A673 (cell line): ENCODE measurements around the gene NSD1. TPM values are rescaled to one million over a fixed set of nuclear protein-coding genes. Genes with fewer than 3 reads are reported as not detected.
A peak's percentile ranks its signal among the peaks of the same experiment; 100 is the strongest.
"Not testable (repeated sequence)": the region's sequence is repeated elsewhere in the genome, so short reads cannot be mapped to it uniquely, and the experiment has no call there.

Source experiments
- BruUV-seq: library from RNA; stranded (reverse); fragments of 400-500 nt; replicated peaks from 2 replicates; lab custom pipeline; 2021; lab: Mats Ljungman, UMichigan
- CTCF ChIA-PET: fragments of 300-600 bp; sonication (Branson Sonifier 250); formaldehyde crosslinking; loops from one replicate; lab custom pipeline; 2022; ENCODE audit warnings: antibody characterized with exemption; lab: Charles Lee
- POLR2A ChIA-PET: fragments of 300-600 bp; sonication (Branson Sonifier 250); formaldehyde crosslinking; loops from one replicate; lab custom pipeline; 2022; ENCODE audit warnings: antibody characterized with exemption; ENCODE audit not compliant: low non-redundant PET; lab: Charles Lee
- DNase-seq: peaks from one replicate; pipeline ENCODE4 v3.0.0-alpha.2; 2015; ENCODE audit warnings: low spot score
- H3K27ac ChIP-seq: fragments of 200-600 bp; sonication (generic); 2 replicates; pipeline ENCODE4 v1.5.1; 2016; ENCODE audit warnings: mixed run types, low read depth, mild to moderate bottlenecking, mixed read lengths, antibody characterized with exemption, low read length; ENCODE audit not compliant: poor library complexity, severe bottlenecking
- H3K27me3 ChIP-seq: fragments of 200-600 bp; sonication (generic); replicated peaks from 2 replicates; pipeline ENCODE4 v1.6.1; 2017; ENCODE audit warnings: mixed run types, low read depth, mild to moderate bottlenecking, mixed read lengths, antibody characterized with exemption, low read length; ENCODE audit not compliant: insufficient read depth, poor library complexity
- H3K36me3 ChIP-seq: fragments of 200-600 bp; sonication (generic); 2 replicates; pipeline ENCODE4 v1.6.1; 2016; ENCODE audit warnings: mixed run types, mild to moderate bottlenecking, mixed read lengths, antibody characterized with exemption, low read length; ENCODE audit not compliant: insufficient read depth, poor library complexity, severe bottlenecking
- H3K4me1 ChIP-seq: fragments of 200-600 bp; sonication (generic); 2 replicates; pipeline ENCODE4 v1.6.1; 2017; ENCODE audit warnings: mixed run types, mild to moderate bottlenecking, mixed read lengths, antibody characterized with exemption, low read length; ENCODE audit not compliant: insufficient read depth, poor library complexity, severe bottlenecking
- H3K4me3 ChIP-seq: fragments of 200-600 bp; sonication (generic); 2 replicates; pipeline ENCODE4 v1.5.1; 2016; ENCODE audit warnings: low read depth, mixed run types, mild to moderate bottlenecking, mixed read lengths, low read length; ENCODE audit not compliant: poor library complexity, severe bottlenecking
- H3K9me3 ChIP-seq: fragments of 200-600 bp; sonication (generic); 2 replicates; pipeline ENCODE4 v1.6.1; 2016; ENCODE audit warnings: mixed run types, low read depth, mild to moderate bottlenecking, mixed read lengths, antibody characterized with exemption, low read length; ENCODE audit not compliant: poor library complexity, severe bottlenecking
- EZH2 ChIP-seq: fragments of 200-600 bp; sonication (generic); IDR thresholded peaks from 2 replicates; pipeline ENCODE4 v1.6.1; 2017; ENCODE audit warnings: borderline replicate concordance, low read depth, mild to moderate bottlenecking, mixed read lengths, antibody characterized with exemption, low read length; ENCODE audit not compliant: poor library complexity, severe bottlenecking
- intact Hi-C: fragments of 100-400 bp; cut with micrococcal nuclease; formaldehyde crosslinking; loops from one replicate; pipeline ENCODE4 v1.10.0; 2022; ENCODE audit not compliant: unreplicated experiment
- total RNA-seq: library from RNA; stranded (reverse); gene quantifications from 2 replicates; pipeline ENCODE4 v1.2.3, GENCODE V29; 2021
- TF ChIP-seq, protein P1 (sequence below): fragments of 300-800, 200-600 bp; sonication (generic); conservative IDR thresholded peaks from 2 replicates; pipeline ENCODE4 v1.5.1; 2017; ENCODE audit warnings: low read depth, mild to moderate bottlenecking, antibody characterized with exemption, low read length, moderate library complexity, mixed read lengths

Gene NSD1
- total RNA-seq, 1 experiment from 2014 or later, result 74.3 TPM

GRCh38 chr5:177142098-177142611 lies 8.6 kb downstream of the NSD1 start:
- Histone ChIP-seq H3K9me3 (no peaks in the 10 kb centered on the region), H3K36me3 (peaks cover 64% of the 10 kb centered on the region), H3K4me1 (peaks cover 2% of the 10 kb centered on the region), H3K27ac (no peak overlapping the region), H3K27me3 (no peaks in the 10 kb centered on the region), H3K4me3 (no peak overlapping the region)
- intact Hi-C loops, result no loop called here
- no peak for DNase-seq
- CTCF ChIA-PET, result no interaction called here
- POLR2A ChIA-PET, result no interaction called here
- BruUV-seq, result no TSS peak
- no peak for TF ChIP-seq EZH2
- TF ChIP-seq, protein P1, sequence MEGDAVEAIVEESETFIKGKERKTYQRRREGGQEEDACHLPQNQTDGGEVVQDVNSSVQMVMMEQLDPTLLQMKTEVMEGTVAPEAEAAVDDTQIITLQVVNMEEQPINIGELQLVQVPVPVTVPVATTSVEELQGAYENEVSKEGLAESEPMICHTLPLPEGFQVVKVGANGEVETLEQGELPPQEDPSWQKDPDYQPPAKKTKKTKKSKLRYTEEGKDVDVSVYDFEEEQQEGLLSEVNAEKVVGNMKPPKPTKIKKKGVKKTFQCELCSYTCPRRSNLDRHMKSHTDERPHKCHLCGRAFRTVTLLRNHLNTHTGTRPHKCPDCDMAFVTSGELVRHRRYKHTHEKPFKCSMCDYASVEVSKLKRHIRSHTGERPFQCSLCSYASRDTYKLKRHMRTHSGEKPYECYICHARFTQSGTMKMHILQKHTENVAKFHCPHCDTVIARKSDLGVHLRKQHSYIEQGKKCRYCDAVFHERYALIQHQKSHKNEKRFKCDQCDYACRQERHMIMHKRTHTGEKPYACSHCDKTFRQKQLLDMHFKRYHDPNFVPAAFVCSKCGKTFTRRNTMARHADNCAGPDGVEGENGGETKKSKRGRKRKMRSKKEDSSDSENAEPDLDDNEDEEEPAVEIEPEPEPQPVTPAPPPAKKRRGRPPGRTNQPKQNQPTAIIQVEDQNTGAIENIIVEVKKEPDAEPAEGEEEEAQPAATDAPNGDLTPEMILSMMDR, result no peak

GRCh38 chr5:177142778-177143177 lies 9.2 kb downstream of the NSD1 start:
- Histone ChIP-seq H3K27me3 (no peaks in the 10 kb centered on the region), H3K9me3 (no peaks in the 10 kb centered on the region), H3K27ac (no peak overlapping the region), H3K4me1 (no peaks in the 10 kb centered on the region), H3K36me3 (peaks cover 63% of the 10 kb centered on the region), H3K4me3 (no peak overlapping the region)
- intact Hi-C loops, result no loop called here
- TF ChIP-seq EZH2, result no peak
- CTCF ChIA-PET, result no interaction called here
- DNase-seq, result no peak
- POLR2A ChIA-PET, result no interaction called here
- no TSS peak for BruUV-seq

DNA sequence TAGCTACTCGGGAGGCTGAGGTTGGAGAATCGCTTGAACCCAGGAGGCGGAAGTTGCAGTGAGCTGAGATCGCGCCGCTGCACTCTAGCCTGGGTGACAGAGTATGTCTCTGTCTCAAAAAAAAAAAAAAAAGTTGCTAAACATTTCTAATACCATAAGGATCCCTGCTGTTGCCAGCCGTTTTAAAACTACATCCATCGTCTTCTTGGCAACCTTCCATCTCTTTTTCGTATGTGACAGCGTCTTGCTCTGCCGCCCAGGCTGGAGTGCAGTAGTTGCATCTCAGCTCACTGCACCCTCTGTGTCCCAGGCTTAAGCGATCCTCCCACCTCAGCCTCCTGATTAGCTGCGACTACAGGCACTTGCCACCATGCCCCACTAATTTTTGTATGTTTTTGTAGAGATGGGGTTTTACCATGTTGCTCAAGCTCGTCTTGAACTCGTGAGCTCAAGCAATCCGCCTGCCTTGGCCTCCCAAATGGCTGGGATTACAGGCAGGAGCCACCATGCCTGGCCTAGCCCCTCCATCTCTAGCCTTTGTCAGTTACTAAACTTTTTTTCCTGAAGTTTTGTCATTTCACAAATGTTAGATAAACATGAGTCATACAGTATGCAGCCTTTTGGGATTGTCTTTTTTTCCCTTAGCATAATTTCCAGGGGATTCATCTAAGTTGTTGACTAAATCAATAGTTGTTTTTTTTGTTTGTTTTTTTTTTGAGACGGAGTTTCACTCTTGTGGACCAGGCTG lies 13.5 kb downstream of the NSD1 start:
- no peak overlapping the region for H3K4me3 ChIP-seq
- H3K36me3 ChIP-seq, result peaks cover 48% of the 10 kb centered on the region
- intact Hi-C loops, result no loop called here
- peak; percentile 40 for DNase-seq
- ChIA-PET CTCF (no interaction called here), POLR2A (no interaction called here)
- no peaks in the 10 kb centered on the region for H3K9me3 ChIP-seq
- TF ChIP-seq EZH2, result no peak
- TF ChIP-seq, protein P1, result no peak
- BruUV-seq, result no TSS peak
- H3K27me3 ChIP-seq, result no peaks in the 10 kb centered on the region
- H3K27ac ChIP-seq, result no peak overlapping the region
- H3K4me1 ChIP-seq, result no peaks in the 10 kb centered on the region

DNA sequence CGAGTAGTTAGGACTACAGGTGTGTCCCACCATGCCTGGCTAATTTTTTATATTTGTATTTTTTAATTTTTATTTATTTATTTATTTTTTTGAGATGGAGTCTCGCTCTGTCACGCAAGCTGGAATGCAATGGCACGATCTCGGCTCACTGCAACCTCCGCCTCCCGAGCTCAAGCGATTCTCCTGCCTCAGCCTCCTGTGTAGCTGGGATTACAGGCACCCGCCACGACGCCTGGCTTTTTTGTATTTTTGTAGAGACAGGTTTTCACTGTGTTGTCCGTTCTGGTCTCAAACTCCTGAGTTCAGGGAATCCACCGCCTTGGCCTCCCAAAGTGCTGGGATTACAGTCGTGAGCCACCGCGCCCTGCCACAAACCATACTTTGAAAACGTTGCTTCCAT lies 16.5 kb downstream of the NSD1 start:
- DNase-seq, H3K4me3 ChIP-seq, intact Hi-C loops, H3K9me3 ChIP-seq, BruUV-seq, H3K27me3 ChIP-seq, POLR2A ChIA-PET, H3K4me1 ChIP-seq, CTCF ChIA-PET, H3K27ac ChIP-seq: not testable (repeated sequence)
- peaks cover 23% of the 10 kb centered on the region for H3K36me3 ChIP-seq
